ENCODE data around the gene GRM5.

- TF ChIP-seq, protein P1, sequence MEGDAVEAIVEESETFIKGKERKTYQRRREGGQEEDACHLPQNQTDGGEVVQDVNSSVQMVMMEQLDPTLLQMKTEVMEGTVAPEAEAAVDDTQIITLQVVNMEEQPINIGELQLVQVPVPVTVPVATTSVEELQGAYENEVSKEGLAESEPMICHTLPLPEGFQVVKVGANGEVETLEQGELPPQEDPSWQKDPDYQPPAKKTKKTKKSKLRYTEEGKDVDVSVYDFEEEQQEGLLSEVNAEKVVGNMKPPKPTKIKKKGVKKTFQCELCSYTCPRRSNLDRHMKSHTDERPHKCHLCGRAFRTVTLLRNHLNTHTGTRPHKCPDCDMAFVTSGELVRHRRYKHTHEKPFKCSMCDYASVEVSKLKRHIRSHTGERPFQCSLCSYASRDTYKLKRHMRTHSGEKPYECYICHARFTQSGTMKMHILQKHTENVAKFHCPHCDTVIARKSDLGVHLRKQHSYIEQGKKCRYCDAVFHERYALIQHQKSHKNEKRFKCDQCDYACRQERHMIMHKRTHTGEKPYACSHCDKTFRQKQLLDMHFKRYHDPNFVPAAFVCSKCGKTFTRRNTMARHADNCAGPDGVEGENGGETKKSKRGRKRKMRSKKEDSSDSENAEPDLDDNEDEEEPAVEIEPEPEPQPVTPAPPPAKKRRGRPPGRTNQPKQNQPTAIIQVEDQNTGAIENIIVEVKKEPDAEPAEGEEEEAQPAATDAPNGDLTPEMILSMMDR (IDR thresholded peaks at IDR 0.05; ENCODE audit: poor library complexity): no peak
- TF ChIP-seq EZH2 (IDR thresholded peaks at IDR 0.05; ENCODE audit: borderline replicate concordance) (no peak), EZH2phosphoT487 (IDR thresholded peaks at IDR 0.05; ENCODE audit: low read depth, severe bottlenecking, unreplicated experiment) (no peak)
These were observed 376.1 kb downstream of the GRM5 start for GRCh38 chr11:88689548-88690240.

Data from hepatocyte (in vitro differentiated cells).